ENCODE measurements around the gene TBC1D9B.

TBC1D9B gene

DNA sequence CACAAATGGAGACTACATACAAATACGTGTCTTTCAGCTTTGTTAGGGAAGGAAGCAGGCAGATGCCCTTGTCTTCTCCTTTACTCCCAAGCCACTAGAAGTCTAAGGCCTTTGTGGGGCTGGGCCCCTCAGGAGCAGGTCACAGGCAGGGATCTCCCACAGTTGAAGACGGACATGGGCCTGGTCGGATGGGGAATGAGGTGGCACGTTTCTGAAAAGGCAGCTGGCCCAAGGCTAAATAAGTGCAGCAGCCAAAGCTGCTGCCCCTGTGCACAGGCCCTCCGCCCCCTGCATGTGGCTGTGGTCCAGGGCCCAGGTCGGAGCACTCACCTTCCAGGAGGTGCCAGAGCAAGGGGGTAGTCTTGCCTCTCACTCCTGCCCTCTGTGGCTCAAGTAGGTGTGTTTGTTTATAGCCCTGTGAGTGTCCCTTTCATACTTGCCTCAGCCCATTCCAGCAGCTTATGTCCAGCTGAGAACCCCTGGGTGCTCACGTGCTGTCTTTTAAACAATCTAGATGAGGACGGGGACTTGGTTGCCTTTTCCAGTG, 85.2 kb downstream of the TBC1D9B start:
- no peak for DNase-seq (ENCODE audit: extremely low read depth in 1 of 2, low read depth in 1 of 2)

- no peak for DNase-seq (ENCODE audit: extremely low read depth in 1 of 2, low read depth in 1 of 2)
Observed at GRCh38 chr5:179822059-179822432, 85.7 kb downstream of the TBC1D9B start.

- DNase-seq (ENCODE audit: extremely low read depth in 1 of 2, low read depth in 1 of 2), result peak; percentile 66 to 79
Observed at GRCh38 chr5:179821298-179822058, 86.2 kb downstream of the TBC1D9B start.

GRCh38 chr5:179820483-179821297, 87.0 kb downstream of the TBC1D9B start, which contains the start of gene SQSTM1:
TSS of gene SQSTM1 (plus strand) at chr5:179820905. CDS start at chr5:179820937, 32 bp downstream.
- peak in 1 of 2 donors; percentile 70 for DNase-seq (ENCODE audit: extremely low read depth in 1 of 2, low read depth in 1 of 2)

DNA sequence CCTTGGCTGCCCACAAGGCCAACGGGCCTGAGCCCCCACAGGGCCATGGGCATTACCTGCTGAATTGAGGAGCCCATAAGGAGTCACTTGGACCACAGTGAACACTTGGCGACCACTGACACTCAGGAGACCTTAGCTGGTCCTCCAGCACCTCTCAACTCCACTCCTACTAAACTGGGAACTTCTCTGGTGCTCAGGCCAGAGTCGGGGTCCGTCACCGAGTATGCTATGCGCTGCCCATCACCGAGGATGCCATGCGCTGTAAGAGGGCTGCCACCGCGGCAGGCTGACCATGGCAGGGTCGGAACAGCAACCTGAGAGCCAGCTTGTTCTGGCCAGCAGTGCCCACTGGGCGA, 87.6 kb downstream of the TBC1D9B start:
- DNase-seq (ENCODE audit: extremely low read depth in 1 of 2, low read depth in 1 of 2), result no peak

DNA sequence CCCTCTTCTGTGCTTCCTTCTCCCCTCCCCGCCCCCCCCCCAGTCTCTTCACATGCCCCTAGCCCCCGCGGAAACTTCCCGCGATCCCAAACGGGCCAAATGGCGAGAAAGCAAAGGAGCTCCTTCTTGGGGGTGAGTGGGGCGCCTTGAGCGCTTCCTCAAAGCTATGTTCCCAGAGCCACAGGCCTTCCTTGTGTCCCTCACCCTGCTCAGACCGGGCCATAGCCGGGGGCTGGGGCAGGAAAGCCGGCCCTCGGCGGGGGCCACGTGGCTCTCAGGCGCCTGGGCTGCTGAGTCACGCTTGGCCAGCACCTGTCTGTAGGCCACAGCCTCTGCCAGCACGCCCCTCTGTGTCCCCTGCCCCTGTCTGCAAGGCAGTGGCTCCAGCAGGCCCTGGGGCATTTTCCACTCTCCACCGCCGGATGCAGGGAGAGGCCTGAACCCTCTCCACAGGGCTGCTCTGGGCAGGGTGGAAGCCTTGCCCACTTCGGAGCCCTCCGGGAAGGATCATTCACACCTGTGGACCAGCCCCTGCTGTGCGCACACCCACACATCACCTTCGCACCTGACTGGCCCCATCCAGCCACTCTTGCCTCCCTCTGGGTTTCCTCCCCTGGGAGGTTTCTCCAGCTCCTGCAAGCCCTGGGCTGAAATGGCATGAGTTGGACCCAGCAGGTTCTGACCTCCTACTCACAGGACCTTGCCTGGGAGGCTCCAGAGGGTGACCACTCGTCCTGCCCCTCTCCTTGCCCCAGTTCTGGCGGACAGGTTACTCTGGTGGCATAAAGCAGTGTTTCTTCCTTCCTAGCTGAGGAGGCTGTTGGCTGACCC, 88.2 kb downstream of the TBC1D9B start:
- DNase-seq (ENCODE audit: extremely low read depth in 1 of 2, low read depth in 1 of 2), result no peak

DNA sequence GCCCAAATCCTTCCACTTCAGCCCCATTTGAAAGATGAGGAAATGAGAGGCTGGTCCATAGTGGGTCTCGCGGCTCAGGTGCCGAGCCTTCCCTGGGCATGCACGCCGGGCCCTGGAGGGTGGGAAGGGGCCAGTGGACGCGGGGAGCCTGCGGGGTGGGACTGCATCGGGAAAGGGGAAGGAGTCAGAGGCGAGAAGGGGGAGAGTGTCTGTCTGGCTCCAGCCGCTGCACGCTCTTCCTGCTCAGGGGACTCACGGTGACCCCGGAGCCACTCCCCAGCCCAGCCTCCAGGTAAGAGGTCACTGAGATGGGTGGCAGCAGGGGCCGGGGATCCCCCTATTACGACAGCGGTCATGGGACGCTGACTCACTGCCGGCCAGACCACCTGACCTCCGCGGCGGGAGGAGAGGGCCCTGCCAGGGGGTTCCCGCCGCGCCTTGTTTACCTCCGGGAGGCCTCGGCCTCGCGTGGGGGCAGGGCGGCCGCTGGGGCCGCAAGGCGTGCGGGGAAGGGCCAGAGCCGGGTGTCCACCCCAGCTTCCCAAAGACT, 88.9 kb downstream of the TBC1D9B start:
- DNase-seq (ENCODE audit: extremely low read depth in 1 of 2, low read depth in 1 of 2), result peak; percentile 81 to 86

DNA sequence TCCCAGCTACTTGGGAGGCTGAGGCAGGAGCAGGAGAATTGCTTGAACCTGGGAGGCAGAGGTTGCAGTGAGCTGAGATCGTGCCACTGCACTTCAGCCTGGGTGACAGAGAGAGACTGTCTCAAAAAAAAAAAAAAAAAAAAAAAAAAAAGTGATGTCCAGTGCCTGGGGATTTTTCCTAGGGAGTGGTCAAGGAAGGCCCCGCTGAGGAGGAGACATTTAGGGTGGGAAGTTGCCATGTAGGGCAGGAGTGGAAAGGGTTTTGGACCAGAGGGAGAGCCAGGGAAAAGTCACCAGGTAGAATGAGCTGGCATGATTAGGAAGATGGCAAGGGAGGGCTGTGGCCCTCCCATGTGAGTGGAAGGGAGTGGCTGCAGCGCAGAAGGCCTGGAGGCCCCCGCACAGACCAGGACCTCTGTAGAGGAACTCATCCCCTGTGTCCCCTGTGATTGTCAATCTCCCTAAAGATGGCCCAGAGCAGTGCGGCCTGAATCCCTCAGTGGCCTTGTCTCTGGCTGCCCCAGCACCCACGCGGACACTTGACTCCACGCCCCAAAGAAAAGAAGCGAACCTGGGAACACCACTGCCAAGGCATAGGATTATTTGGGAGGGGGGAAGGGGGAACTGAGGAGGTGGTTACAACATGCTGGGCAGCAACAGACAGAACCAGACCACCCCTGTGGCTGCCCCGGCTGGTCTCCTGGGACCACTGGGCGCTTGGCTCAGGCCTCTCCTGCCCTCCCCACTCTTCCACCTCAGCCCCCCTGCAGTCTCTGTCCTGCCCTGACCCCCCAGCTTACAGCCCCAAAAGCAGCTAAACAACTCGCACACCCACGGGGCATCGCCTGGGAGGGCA, 89.6 kb downstream of the TBC1D9B start:
- no peak for DNase-seq (ENCODE audit: extremely low read depth in 1 of 2, low read depth in 1 of 2)

DNA sequence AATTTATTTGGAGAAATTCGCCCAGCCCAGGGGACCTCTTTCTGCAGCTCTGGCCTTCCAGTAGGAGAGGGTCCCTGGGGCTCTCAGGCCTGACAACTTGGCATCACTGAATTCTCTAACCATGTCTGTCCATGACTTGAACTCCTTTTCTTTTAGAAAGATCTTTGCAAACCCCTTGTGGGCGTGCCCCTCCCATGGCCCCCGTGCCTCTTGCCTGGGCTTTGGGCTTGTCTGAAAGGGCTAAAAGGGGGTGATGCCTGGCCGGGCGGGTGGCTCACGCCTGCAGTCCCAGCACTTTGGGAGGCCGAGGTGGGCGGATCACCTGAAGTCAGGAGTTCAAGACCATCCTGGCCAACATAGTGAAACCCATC, 90.2 kb downstream of the TBC1D9B start:
- no peak for DNase-seq (ENCODE audit: extremely low read depth in 1 of 2, low read depth in 1 of 2)

GRCh38 chr5:179816796-179817469, 90.8 kb downstream of the TBC1D9B start:
- no peak for DNase-seq (ENCODE audit: extremely low read depth in 1 of 2, low read depth in 1 of 2)

GRCh38 chr5:179816401-179816795, 91.3 kb downstream of the TBC1D9B start:
- DNase-seq (ENCODE audit: extremely low read depth in 1 of 2, low read depth in 1 of 2), result no peak

DNA sequence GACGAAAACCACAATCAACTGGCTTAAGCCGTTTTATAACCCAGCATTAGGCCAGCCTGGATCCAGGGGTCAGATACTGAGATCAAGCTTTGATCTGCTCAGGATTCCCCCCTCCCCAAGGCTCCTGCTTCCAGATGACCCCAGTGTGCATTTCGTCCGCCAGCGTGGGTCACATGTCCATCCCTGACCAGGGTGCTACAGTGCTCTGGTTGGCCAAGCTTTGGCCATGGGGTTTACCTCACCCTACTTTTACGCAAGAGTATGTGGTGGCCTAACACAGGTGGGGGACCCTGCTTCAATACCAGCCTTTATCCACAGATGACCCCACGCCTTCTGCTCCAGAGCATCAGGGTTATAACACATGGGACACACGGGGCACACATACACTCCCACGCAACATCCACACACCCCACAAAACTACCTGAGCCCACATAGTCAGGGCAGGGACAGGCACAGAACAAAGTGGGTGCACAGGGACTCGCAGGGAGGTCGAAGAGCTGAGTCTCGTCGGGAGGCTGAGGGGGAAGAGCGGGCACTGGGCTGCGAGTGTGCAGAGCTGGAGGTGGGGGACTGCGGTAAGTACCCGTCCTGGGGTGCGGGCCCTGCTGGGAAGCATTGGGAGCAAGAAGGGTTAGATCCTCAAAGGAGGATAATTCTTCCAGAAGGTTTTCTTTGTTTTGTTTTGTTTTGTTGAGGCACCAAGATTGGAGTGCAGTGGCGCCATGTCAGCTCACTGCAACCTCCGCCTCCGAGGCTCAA, 92.0 kb downstream of the TBC1D9B start:
- DNase-seq (ENCODE audit: extremely low read depth in 1 of 2, low read depth in 1 of 2), result no peak

DNA sequence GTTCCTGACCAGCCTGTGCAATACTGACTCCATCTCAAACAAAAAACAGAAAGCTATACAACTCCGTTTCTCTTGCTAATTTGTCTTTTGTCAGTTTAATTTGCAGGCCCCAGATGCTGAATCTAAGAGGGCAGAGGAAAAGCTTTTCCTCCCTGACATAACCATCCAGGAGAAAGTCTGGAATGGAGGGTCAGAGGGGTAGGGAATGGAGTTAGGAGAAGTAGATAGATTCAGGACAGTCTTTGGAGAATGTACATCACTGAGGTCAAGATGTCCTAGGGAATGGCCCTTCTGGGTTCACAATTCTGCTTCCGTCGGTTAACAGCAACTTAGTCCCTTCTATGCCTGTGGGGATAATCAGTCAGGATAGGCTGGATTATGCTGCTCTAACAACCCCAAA, 93.6 kb downstream of the TBC1D9B start:
- DNase-seq (ENCODE audit: extremely low read depth in 1 of 2, low read depth in 1 of 2), result no peak

GRCh38 chr5:179812997-179813607, 94.6 kb downstream of the TBC1D9B start:
- DNase-seq (ENCODE audit: extremely low read depth in 1 of 2, low read depth in 1 of 2), result no peak

- DNase-seq (ENCODE audit: extremely low read depth in 1 of 2, low read depth in 1 of 2), result no peak
Observed at GRCh38 chr5:179812135-179812825, 95.4 kb downstream of the TBC1D9B start.
